IPS-20b (cell line): ENCODE data around the gene TEX13C.

Source experiments
- H3K27ac ChIP-seq: one replicate; pipeline ENCODE4 v1.5.1; 2013; ENCODE audit warnings: low read length
- H3K27me3 ChIP-seq: 2 replicates; pipeline ENCODE4 v1.6.1; 2013; ENCODE audit warnings: mild to moderate bottlenecking, low read length, inconsistent platforms; ENCODE audit not compliant: insufficient read depth
- H3K36me3 ChIP-seq: 2 replicates; pipeline ENCODE4 v1.6.1; 2013; ENCODE audit warnings: low read depth, mild to moderate bottlenecking, inconsistent platforms, low read length, moderate library complexity; ENCODE audit not compliant: insufficient read depth
- H3K4me1 ChIP-seq: 2 replicates; pipeline ENCODE4 v1.6.1; 2013; ENCODE audit warnings: mild to moderate bottlenecking, control low read depth, inconsistent platforms, low read length, moderate library complexity; ENCODE audit not compliant: insufficient read depth
- H3K4me3 ChIP-seq: 2 replicates; pipeline ENCODE4 v1.5.1; 2013; ENCODE audit warnings: mild to moderate bottlenecking, low read length, inconsistent platforms
- H3K9ac ChIP-seq: 2 replicates; pipeline ENCODE4 v1.6.1; 2013; ENCODE audit warnings: low read depth, mild to moderate bottlenecking, inconsistent platforms, low read length, moderate library complexity
- H3K9me3 ChIP-seq: 2 replicates; pipeline ENCODE4 v1.6.1; 2013; ENCODE audit warnings: mild to moderate bottlenecking, low read depth, low read length, inconsistent platforms; ENCODE audit not compliant: insufficient read depth

The TEX13C gene

DNA sequence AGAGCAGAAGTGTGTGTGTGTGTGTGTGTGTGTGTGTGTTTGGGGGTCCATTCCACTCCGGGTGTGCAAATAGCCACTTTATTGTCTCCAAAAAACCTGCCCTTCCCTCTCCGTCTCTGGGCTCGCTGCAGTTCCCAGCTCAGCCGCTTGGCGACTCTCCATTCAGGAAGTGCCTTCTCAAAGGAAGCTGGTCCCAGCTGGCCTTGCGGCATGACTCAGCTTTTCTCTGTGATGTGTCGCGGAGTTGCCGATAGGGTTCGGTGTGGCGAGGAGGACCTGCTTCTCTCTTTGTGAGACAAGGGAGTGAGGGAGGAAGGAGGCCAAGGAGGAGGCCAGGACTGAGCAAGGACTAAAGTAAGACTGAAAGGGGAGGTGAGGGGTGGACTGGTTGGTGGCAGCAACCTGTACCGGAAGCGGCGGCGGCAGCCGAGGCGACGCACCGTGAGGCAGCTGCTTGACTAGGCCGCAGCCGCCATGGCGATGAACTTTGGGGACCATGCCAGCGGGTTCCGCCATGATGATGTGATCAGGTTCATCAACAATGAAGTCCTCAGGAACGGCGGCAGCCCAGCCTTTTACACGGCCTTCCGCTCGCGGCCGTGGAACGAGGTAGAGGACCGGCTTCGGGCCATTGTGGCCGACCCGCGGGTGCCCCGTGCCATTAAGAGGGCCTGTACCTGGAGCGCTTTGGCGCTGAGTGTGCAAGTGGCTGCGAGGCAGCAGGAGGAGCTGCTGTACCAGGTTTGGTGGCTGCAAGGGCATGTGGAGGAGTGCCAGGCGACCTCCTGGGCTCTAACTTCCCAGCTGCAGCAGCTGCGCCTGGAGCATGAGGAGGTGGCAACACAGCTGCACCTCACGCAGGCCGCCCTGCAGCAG is at the start of gene TEX13C:
TEX13C (plus strand) TSS at position 226 of the 876 bp plus-strand sequence; CDS start at position 475, 249 bp downstream.
- Histone ChIP-seq H3K27me3 (no peaks in the 10 kb centered on the region), H3K4me3 (no peak within 1 kb of the TSS), H3K9ac (no peak within 1 kb of the TSS), H3K36me3 (no peaks in the 10 kb centered on the region), H3K27ac (no peak within 1 kb of the TSS), H3K4me1 (no peaks in the 10 kb centered on the region), H3K9me3 (no peaks in the 10 kb centered on the region)

DNA sequence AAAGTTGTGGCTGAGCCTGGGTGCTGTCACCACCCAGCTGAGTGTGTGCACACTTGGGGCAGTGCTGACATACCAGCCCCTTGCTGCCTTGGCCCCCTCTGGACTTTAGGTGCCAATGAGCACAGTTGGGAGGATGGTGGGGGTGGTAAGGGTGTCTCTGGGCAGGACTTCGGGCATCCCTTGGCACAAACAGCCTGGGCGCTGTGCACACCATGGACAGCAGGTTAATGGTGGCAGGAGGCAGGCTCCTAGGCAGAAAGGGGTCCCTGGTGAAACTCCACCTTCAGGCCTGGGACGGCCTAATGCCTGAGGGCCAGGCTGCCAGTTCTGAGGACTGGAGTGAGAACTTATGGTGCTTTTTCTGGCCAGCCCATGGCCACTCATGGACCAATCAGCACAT is 32.4 kb upstream of the TEX13C start:
- Histone ChIP-seq H3K9me3 (no peaks in the 10 kb centered on the region), H3K9ac (no peak overlapping the region), H3K4me3 (no peak overlapping the region), H3K4me1 (no peaks in the 10 kb centered on the region), H3K36me3 (no peaks in the 10 kb centered on the region), H3K27me3 (no peaks in the 10 kb centered on the region), H3K27ac (no peak overlapping the region)

DNA sequence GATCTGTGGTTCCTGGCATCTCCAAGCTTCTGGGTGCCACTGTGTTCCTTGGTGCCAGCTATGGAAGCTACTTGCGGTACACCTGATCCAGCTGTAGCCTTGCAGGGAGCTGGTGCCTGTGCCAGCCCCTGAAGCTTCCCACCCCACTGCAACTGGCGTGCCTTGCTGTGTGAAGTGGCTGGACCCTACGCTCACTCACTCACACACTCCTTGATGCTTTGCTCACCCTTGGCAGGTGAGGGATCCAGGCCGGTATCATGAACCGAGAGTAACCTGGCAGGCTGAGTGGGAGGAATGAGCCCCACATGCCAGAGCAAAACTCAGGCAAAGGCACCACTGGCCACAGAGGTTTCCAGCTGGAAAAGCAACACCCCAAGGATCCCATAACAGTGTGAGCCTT is 31.3 kb upstream of the TEX13C start:
- Histone ChIP-seq H3K36me3 (no peaks in the 10 kb centered on the region), H3K4me1 (no peaks in the 10 kb centered on the region), H3K9me3 (no peaks in the 10 kb centered on the region), H3K4me3 (no peak overlapping the region), H3K27ac (no peak overlapping the region), H3K27me3 (no peaks in the 10 kb centered on the region), H3K9ac (no peak overlapping the region)

DNA sequence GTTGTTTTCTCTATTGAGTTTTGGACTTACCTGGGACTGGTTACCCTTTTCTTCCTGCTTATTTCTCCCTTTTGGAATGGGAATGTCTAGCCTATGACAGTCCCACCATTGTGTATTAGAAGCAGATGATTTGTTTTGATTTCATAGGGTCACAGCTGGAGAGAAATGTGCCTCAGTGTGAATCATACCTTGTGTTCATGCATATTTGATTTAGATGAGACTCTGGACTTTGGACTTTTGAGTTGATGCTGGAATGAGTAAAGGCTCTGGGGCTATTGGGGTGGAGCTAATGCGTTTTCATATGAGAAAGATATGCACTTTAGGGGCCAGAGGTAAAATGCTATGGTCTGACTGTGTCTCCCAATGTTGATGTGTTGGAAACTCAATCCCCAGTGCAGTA is 30.5 kb upstream of the TEX13C start:
- Histone ChIP-seq H3K27ac (no peak overlapping the region), H3K4me3 (no peak overlapping the region), H3K4me1 (no peaks in the 10 kb centered on the region), H3K27me3 (no peaks in the 10 kb centered on the region), H3K36me3 (no peaks in the 10 kb centered on the region), H3K9me3 (no peaks in the 10 kb centered on the region), H3K9ac (no peak overlapping the region)

DNA sequence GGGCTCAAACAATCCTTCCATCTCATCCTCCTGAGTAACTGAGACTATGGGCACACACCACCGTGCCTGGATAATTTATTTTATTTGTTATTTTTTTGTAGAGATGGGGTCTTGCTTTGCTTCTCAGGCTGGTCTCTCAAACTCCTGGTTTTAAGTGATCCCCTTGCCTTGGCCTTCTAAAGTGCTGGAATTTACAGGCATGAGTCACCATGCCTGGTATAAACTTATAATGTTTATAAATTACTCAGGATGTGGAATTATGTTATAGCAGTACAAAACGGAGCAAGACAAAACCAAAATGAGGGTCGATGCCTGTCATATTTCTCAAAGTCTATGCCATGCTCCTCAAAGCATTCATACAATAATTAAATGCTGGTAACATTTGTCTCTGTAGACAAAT is 29.8 kb upstream of the TEX13C start:
- no peak overlapping the region for H3K9ac ChIP-seq

DNA sequence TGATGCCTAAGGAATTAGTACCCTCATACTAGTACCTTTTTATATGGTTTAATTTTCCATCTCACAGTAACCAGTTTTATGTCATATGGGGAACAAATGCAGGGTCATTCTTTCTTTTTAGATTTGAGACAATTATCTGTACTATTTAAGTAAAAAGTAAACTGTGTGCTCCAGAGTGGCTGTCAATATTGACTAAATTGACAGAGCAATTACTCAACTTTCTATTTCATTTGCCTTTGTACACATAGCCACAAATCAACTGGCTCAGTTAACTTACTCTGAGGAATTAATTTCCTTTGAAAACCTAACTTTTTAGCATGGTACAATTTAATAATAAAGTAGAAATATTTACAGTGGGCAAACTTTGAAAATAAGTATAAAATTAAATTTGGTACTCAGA is 28.5 kb upstream of the TEX13C start:
- H3K36me3 ChIP-seq: no peaks in the 10 kb centered on the region
- no peaks in the 10 kb centered on the region for H3K9me3 ChIP-seq
- no peak overlapping the region for H3K4me3 ChIP-seq
- no peak overlapping the region for H3K27ac ChIP-seq
- H3K9ac ChIP-seq: no peak overlapping the region
- no peaks in the 10 kb centered on the region for H3K4me1 ChIP-seq
- H3K27me3 ChIP-seq: no peaks in the 10 kb centered on the region

More for the DNA sequence above, 29.8 kb upstream of the TEX13C start:
- Histone ChIP-seq H3K4me1 (no peaks in the 10 kb centered on the region), H3K27ac (no peak overlapping the region), H3K36me3 (no peaks in the 10 kb centered on the region), H3K9me3 (no peaks in the 10 kb centered on the region), H3K27me3 (no peaks in the 10 kb centered on the region), H3K4me3 (no peak overlapping the region)

DNA sequence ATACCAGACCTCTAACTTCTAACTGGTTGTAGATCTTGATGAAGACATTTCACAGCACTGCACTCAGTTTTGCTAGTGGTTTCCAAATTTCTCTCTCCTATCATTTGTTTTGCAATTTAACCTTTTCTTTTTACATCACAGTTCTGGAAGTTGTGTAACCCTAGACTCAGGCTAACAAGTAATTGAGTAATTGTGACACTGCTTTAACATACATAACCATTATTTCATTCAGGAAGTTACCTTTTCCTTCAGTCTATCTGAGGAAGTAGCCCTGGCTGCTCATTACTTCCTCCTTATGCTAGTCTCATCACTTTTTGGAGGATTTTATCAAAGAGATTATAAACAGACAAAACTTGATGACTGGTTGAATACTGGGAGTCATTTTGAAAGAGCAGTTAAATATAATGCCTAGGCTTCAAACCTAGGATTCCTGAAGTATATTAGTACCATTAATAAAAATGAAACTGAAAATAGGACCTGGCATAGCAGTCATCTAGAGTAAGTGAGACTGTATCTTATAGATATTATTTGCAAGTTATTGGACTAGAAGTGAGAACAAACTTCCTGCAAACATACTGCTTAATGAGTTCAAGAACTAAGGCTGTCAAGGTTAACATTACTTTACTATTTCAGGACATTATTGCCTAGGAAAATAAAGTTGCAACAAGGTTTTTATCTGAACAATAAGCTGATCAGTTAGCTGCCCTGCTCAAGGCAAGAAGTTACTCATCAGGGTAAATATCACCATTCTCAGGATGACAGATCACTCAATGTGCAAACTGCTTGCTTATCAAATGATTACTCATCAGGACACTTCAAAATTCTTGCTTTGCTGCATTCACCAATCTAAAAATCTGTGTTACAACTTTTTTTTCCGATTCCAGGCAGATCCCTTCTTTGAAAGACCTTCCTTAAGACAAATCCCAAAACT is 25.6 kb upstream of the TEX13C start:
- Histone ChIP-seq H3K4me1 (no peaks in the 10 kb centered on the region), H3K27me3 (no peaks in the 10 kb centered on the region), H3K4me3 (no peak overlapping the region), H3K27ac (no peak overlapping the region), H3K36me3 (no peaks in the 10 kb centered on the region), H3K9me3 (no peaks in the 10 kb centered on the region), H3K9ac (no peak overlapping the region)

DNA sequence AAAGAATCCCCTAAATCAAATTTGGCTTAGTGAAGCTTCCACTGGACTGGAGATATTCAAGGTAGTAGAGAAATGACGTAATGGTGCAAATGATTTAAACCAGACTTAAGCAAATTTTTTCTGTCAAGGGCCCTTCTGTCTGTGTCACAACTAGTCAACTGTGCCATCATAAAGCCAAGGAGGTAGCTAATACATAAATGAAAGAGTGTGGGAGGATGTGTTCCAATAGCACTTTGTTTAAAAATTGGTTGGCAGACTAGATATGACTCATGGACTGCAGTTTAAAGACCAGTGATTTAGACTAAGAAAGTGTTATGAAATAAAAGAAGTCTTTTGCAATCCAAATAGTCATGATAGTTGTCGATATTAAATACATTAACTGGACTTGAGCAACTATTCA is 24.3 kb upstream of the TEX13C start:
- H3K4me3 ChIP-seq: no peak overlapping the region
- H3K27ac ChIP-seq: no peak overlapping the region
- no peaks in the 10 kb centered on the region for H3K9me3 ChIP-seq
- H3K9ac ChIP-seq: no peak overlapping the region
- H3K27me3 ChIP-seq: no peaks in the 10 kb centered on the region
- H3K4me1 ChIP-seq: no peaks in the 10 kb centered on the region
- H3K36me3 ChIP-seq: no peaks in the 10 kb centered on the region

DNA sequence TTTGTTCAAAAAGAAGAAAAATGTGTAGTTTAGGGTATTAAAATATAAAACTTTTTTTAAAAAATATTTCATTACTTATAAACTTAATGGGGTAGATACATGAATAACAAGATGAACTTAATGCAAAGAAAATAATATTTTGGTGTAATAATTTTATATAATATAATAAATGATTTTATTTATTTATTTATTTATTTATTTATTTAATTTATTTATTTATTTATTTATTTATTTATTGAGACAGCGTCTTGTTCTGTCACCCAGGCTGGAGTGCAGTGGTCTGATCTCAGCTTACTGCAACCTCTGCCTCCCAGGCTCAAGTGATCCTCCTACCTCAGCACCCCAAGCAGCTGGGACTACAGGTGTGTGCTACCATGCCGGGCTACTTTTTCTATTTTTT is 20.8 kb upstream of the TEX13C start:
- Histone ChIP-seq H3K27ac (no peak overlapping the region), H3K4me1 (no peaks in the 10 kb centered on the region), H3K27me3 (no peaks in the 10 kb centered on the region), H3K9me3 (no peaks in the 10 kb centered on the region), H3K36me3 (no peaks in the 10 kb centered on the region), H3K9ac (no peak overlapping the region), H3K4me3 (no peak overlapping the region)

DNA sequence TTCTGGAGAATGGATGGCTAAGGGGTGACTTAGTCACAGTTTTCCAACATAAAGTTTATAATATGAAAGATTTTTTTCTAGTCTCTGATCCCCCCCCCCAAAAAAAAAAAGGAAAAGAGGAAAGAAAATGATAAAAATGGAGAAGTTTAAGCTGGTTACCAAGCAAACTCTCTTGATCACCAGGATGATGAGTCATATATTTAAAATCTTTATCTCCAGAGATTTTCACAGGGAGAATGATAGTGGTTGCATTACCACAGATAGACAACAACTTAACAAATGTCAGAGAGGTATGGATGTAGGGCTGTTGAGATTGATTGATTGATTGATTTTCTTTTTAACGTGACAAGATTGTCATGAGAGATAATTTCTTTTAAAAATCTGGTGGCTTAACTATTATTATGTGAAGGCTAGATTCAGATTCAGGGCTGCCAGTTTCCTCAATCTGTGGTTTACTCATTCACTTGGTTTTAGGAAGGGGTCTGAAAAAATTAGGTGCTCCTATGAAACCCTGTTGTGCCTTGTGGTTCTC is 13.3 kb upstream of the TEX13C start:
- H3K4me3 ChIP-seq: no peak overlapping the region
- no peaks in the 10 kb centered on the region for H3K36me3 ChIP-seq
- H3K9me3 ChIP-seq: no peaks in the 10 kb centered on the region
- no peak overlapping the region for H3K27ac ChIP-seq
- H3K9ac ChIP-seq: no peak overlapping the region
- no peaks in the 10 kb centered on the region for H3K4me1 ChIP-seq
- H3K27me3 ChIP-seq: no peaks in the 10 kb centered on the region

DNA sequence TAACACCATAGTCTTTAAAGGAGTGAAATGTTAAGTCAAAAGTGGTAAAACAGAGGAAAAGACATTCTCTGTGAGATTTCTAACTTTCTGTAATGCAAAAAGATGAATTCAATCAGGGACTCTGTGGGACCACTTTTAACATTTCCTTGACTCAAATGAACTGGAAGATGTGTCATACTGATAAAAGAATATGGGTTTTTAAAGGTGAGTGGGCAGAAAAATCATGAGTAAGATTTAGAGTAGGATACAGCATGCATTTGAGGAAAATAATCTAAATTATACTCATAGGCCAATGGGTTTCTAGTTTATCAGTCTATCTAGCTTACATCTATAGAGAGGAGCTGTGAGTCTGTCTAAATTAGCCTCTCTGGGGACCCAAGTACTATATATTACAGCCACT is 11.0 kb upstream of the TEX13C start:
- no peaks in the 10 kb centered on the region for H3K4me1 ChIP-seq
- H3K4me3 ChIP-seq: no peak overlapping the region
- no peaks in the 10 kb centered on the region for H3K27me3 ChIP-seq
- H3K36me3 ChIP-seq: no peaks in the 10 kb centered on the region
- no peak overlapping the region for H3K9ac ChIP-seq
- no peak overlapping the region for H3K27ac ChIP-seq
- H3K9me3 ChIP-seq: no peaks in the 10 kb centered on the region
